SK-N-MC (cell line): Measurements from ENCODE around the gene REPS1.

ENCODE experiments used
- EZH2 ChIP-seq: fragments of 200-600 bp; sonication (generic); IDR thresholded peaks from one replicate; pipeline ENCODE4 v1.6.1; 2017; ENCODE audit warnings: antibody characterized with exemption
- POLR2AphosphoS5 ChIP-seq: IDR thresholded peaks from 2 replicates; pipeline ENCODE4 v1.6.1; 2012; ENCODE audit warnings: mild to moderate bottlenecking, low read depth, low read length, borderline replicate concordance

- TF ChIP-seq EZH2 (no peak), POLR2AphosphoS5 (no peak)
Measured at GRCh38 chr6:138955262-138955661, 32.8 kb downstream of the REPS1 start.
